Neuron (in vitro differentiated cells): Measurements from ENCODE around the gene CDK13.

Source experiments
- H2AFZ ChIP-seq: one replicate; pipeline ENCODE4 v1.6.1; 2013; ENCODE audit warnings: low read depth, mild to moderate bottlenecking, inconsistent platforms, low read length, moderate library complexity
- H3K27me3 ChIP-seq: one replicate; pipeline ENCODE4 v1.6.1; 2013; ENCODE audit warnings: low read length; ENCODE audit not compliant: insufficient read depth
- H3K36me3 ChIP-seq: one replicate; pipeline ENCODE4 v1.6.1; 2013; ENCODE audit warnings: low read length; ENCODE audit not compliant: insufficient read depth
- H3K4me1 ChIP-seq: one replicate; pipeline ENCODE4 v1.6.1; 2013; ENCODE audit warnings: low read length; ENCODE audit not compliant: insufficient read depth
- H3K4me3 ChIP-seq: 2 replicates; pipeline ENCODE4 v1.5.1; 2013; ENCODE audit warnings: mild to moderate bottlenecking, low read length, moderate library complexity
- H3K9me3 ChIP-seq: one replicate; pipeline ENCODE4 v1.6.1; 2013; ENCODE audit warnings: low read length

Gene CDK13

GRCh38 chr7:40001649-40002048 lies 51.6 kb downstream of the CDK13 start:
- no peak overlapping the region for H3K4me3 ChIP-seq
- H3K36me3 ChIP-seq = peaks cover 34% of the 10 kb centered on the region

GRCh38 chr7:40003597-40003996 lies 53.5 kb downstream of the CDK13 start:
- H2AFZ ChIP-seq = no peak overlapping the region
- H3K4me1 ChIP-seq = peaks cover 6% of the 10 kb centered on the region
- H3K9me3 ChIP-seq = no peaks in the 10 kb centered on the region
- no peak overlapping the region for H3K4me3 ChIP-seq
- peaks cover 32% of the 10 kb centered on the region for H3K36me3 ChIP-seq
- no peaks in the 10 kb centered on the region for H3K27me3 ChIP-seq

More at GRCh38 chr7:40001649-40002048, 51.6 kb downstream of the CDK13 start:
- no peaks in the 10 kb centered on the region for H3K9me3 ChIP-seq
- no peaks in the 10 kb centered on the region for H3K27me3 ChIP-seq
- no peak overlapping the region for H2AFZ ChIP-seq
- peaks cover 6% of the 10 kb centered on the region for H3K4me1 ChIP-seq

- H3K27me3 ChIP-seq = no peaks in the 10 kb centered on the region
- peaks cover 29% of the 10 kb centered on the region for H3K36me3 ChIP-seq
- peaks cover 5% of the 10 kb centered on the region for H3K4me1 ChIP-seq
- no peaks in the 10 kb centered on the region for H3K9me3 ChIP-seq
- H3K4me3 ChIP-seq = no peak overlapping the region
- no peak overlapping the region for H2AFZ ChIP-seq
Measured at GRCh38 chr7:40008223-40008815, 58.3 kb downstream of the CDK13 start.

GRCh38 chr7:40009301-40009700 lies 59.2 kb downstream of the CDK13 start:
- no peak overlapping the region for H3K4me3 ChIP-seq
- H3K36me3 ChIP-seq = peaks cover 24% of the 10 kb centered on the region
- H3K9me3 ChIP-seq = no peaks in the 10 kb centered on the region
- H3K27me3 ChIP-seq = no peaks in the 10 kb centered on the region
- H2AFZ ChIP-seq = no peak overlapping the region
- no peaks in the 10 kb centered on the region for H3K4me1 ChIP-seq

- Histone ChIP-seq H3K9me3 (peaks cover 4% of the 10 kb centered on the region), H3K4me1 (no peaks in the 10 kb centered on the region), H3K36me3 (peaks cover 20% of the 10 kb centered on the region), H3K4me3 (no peak overlapping the region), H3K27me3 (no peaks in the 10 kb centered on the region), H2AFZ (no peak overlapping the region)
Measured at GRCh38 chr7:40014376-40014775, 64.3 kb downstream of the CDK13 start.

- H3K4me1 ChIP-seq = no peaks in the 10 kb centered on the region
- H3K9me3 ChIP-seq = peaks cover 4% of the 10 kb centered on the region
- H3K4me3 ChIP-seq = no peak overlapping the region
- H3K36me3 ChIP-seq = peaks cover 19% of the 10 kb centered on the region
- no peaks in the 10 kb centered on the region for H3K27me3 ChIP-seq
- no peak overlapping the region for H2AFZ ChIP-seq
Measured at GRCh38 chr7:40015790-40016296, 65.8 kb downstream of the CDK13 start.

- H3K36me3 ChIP-seq = peaks cover 26% of the 10 kb centered on the region
- no peaks in the 10 kb centered on the region for H3K4me1 ChIP-seq
- H3K4me3 ChIP-seq = no peak overlapping the region
- H3K9me3 ChIP-seq = peaks cover 4% of the 10 kb centered on the region
- no peaks in the 10 kb centered on the region for H3K27me3 ChIP-seq
- H2AFZ ChIP-seq = no peak overlapping the region
Measured at GRCh38 chr7:40019558-40019957, 69.5 kb downstream of the CDK13 start.

- Histone ChIP-seq H2AFZ (no peak overlapping the region), H3K27me3 (no peaks in the 10 kb centered on the region), H3K36me3 (peaks cover 28% of the 10 kb centered on the region), H3K4me3 (no peak overlapping the region), H3K9me3 (no peaks in the 10 kb centered on the region), H3K4me1 (no peaks in the 10 kb centered on the region)
Measured at GRCh38 chr7:40024048-40024447, 74.0 kb downstream of the CDK13 start.

- Histone ChIP-seq H3K4me1 (no peaks in the 10 kb centered on the region), H3K4me3 (no peak overlapping the region), H3K36me3 (peaks cover 24% of the 10 kb centered on the region), H3K9me3 (no peaks in the 10 kb centered on the region), H2AFZ (no peak overlapping the region), H3K27me3 (no peaks in the 10 kb centered on the region)
Measured at GRCh38 chr7:40024841-40025240, 74.8 kb downstream of the CDK13 start.

GRCh38 chr7:40027545-40027944 lies 77.5 kb downstream of the CDK13 start:
- no peaks in the 10 kb centered on the region for H3K9me3 ChIP-seq
- no peaks in the 10 kb centered on the region for H3K27me3 ChIP-seq
- no peak overlapping the region for H3K4me3 ChIP-seq
- H3K36me3 ChIP-seq = peaks cover 24% of the 10 kb centered on the region
- H2AFZ ChIP-seq = no peak overlapping the region
- H3K4me1 ChIP-seq = no peaks in the 10 kb centered on the region

- peaks cover 4% of the 10 kb centered on the region for H3K36me3 ChIP-seq
- H2AFZ ChIP-seq = no peak overlapping the region
- H3K4me1 ChIP-seq = no peaks in the 10 kb centered on the region
- no peaks in the 10 kb centered on the region for H3K27me3 ChIP-seq
- peaks cover 2% of the 10 kb centered on the region for H3K9me3 ChIP-seq
- H3K4me3 ChIP-seq = no peak overlapping the region
Measured at GRCh38 chr7:40033826-40034225, 83.8 kb downstream of the CDK13 start.

GRCh38 chr7:40041456-40041855 lies 91.4 kb downstream of the CDK13 start:
- H3K36me3 ChIP-seq = peaks cover 14% of the 10 kb centered on the region
- H3K4me1 ChIP-seq = no peaks in the 10 kb centered on the region
- no peaks in the 10 kb centered on the region for H3K27me3 ChIP-seq
- no peak overlapping the region for H2AFZ ChIP-seq
- H3K9me3 ChIP-seq = peaks cover 2% of the 10 kb centered on the region
- H3K4me3 ChIP-seq = no peak overlapping the region

GRCh38 chr7:40043164-40043563 lies 93.1 kb downstream of the CDK13 start:
- no peaks in the 10 kb centered on the region for H3K9me3 ChIP-seq
- H3K36me3 ChIP-seq = peaks cover 14% of the 10 kb centered on the region
- no peaks in the 10 kb centered on the region for H3K4me1 ChIP-seq
- no peak overlapping the region for H3K4me3 ChIP-seq
- H2AFZ ChIP-seq = no peak overlapping the region
- no peaks in the 10 kb centered on the region for H3K27me3 ChIP-seq

- Histone ChIP-seq H3K4me1 (no peaks in the 10 kb centered on the region), H3K27me3 (no peaks in the 10 kb centered on the region), H3K36me3 (peaks cover 6% of the 10 kb centered on the region), H3K9me3 (no peaks in the 10 kb centered on the region), H2AFZ (no peak overlapping the region), H3K4me3 (no peak overlapping the region)
Measured at GRCh38 chr7:40047661-40048060, 97.6 kb downstream of the CDK13 start.
